ENCODE results near the gene ZNF775. TPM values are rescaled to one million over a fixed set of nuclear protein-coding genes. Genes with fewer than 3 reads are reported as not detected.

ZNF775 gene
- total RNA-seq, 1 donor from 2014 or later, result 3.3 TPM

- ATAC-seq, result no peak
- no peak for DNase-seq (ENCODE audit: missing footprints)
- intact Hi-C loops (cut with DNase I), result no loop called here
Measured at GRCh38 chr7:150365194-150365593, 13.9 kb upstream of the ZNF775 start.

- no peak for DNase-seq (ENCODE audit: missing footprints)
- no peak for ATAC-seq
- intact Hi-C loops (cut with DNase I), result no loop called here
Measured at GRCh38 chr7:150365673-150366398, 13.3 kb upstream of the ZNF775 start.

- ATAC-seq (no peak), DNase-seq (ENCODE audit: missing footprints) (no peak)
- intact Hi-C loops (cut with DNase I), result loop anchor here (2.0 kb wide), 2 partner anchors 37 to 45 kb away; partner anchors contain the start of genes ACTR3C and LRRC61
Measured at GRCh38 chr7:150367677-150368095, 11.4 kb upstream of the ZNF775 start.

- ATAC-seq, result peak; percentile 90
- intact Hi-C loops (cut with DNase I), result loop anchor here (2.0 kb wide), 2 partner anchors 37 to 45 kb away; partner anchors contain the start of genes ACTR3C and LRRC61
- peak; percentile 96 for DNase-seq (ENCODE audit: missing footprints)
Measured at GRCh38 chr7:150368096-150368883, 10.8 kb upstream of the ZNF775 start, which contains the start of gene REPIN1. REPIN1 (plus strand) TSS chr7:150368822; CDS start chr7:150369712, 890 bp downstream.

- DNase-seq (ENCODE audit: missing footprints) (peak; percentile 88), ATAC-seq (peak; percentile 61)
- intact Hi-C loops (cut with DNase I), result loop anchor here (1.0 to 2.0 kb wide), 3 partner anchors 10 to 46 kb away; partner anchors contain the start of genes ACTR3C, LRRC61 and ZNF775
Measured at GRCh38 chr7:150368884-150369747, 10.0 kb upstream of the ZNF775 start.

GRCh38 chr7:150369748-150370501 is 9.2 kb upstream of the ZNF775 start:
- DNase-seq (ENCODE audit: missing footprints), result no peak
- ATAC-seq, result no peak
- intact Hi-C loops (cut with DNase I), result loop anchor here (1.0 to 2.0 kb wide), 3 partner anchors 9 to 47 kb away; partner anchors contain the start of genes ACTR3C, LRRC61 and ZNF775

- intact Hi-C loops (cut with DNase I), result no loop called here
- no peak for DNase-seq (ENCODE audit: missing footprints)
- no peak for ATAC-seq
Measured at GRCh38 chr7:150370612-150371071, 8.5 kb upstream of the ZNF775 start.

- DNase-seq (ENCODE audit: missing footprints) (no peak), ATAC-seq (no peak)
- intact Hi-C loops (cut with DNase I), result no loop called here
Measured at GRCh38 chr7:150371131-150371995, 7.8 kb upstream of the ZNF775 start.

- DNase-seq (ENCODE audit: missing footprints), result no peak
- no peak for ATAC-seq
Measured at GRCh38 chr7:150371996-150372270, 7.2 kb upstream of the ZNF775 start.

GRCh38 chr7:150372271-150373048 is 6.7 kb upstream of the ZNF775 start:
- ATAC-seq (no peak), DNase-seq (ENCODE audit: missing footprints) (no peak)
- intact Hi-C loops (cut with DNase I), result no loop called here

More at GRCh38 chr7:150371996-150372270, 7.2 kb upstream of the ZNF775 start:
- intact Hi-C loops (cut with DNase I), result no loop called here

- intact Hi-C loops (cut with DNase I), result no loop called here
- ATAC-seq (no peak), DNase-seq (ENCODE audit: missing footprints) (no peak)
Measured at GRCh38 chr7:150373049-150373801, 5.9 kb upstream of the ZNF775 start.

GRCh38 chr7:150374026-150374425 is 5.1 kb upstream of the ZNF775 start:
- ATAC-seq (no peak), DNase-seq (ENCODE audit: missing footprints) (no peak)
- intact Hi-C loops (cut with DNase I), result no loop called here

GRCh38 chr7:150374472-150374871 is 4.7 kb upstream of the ZNF775 start:
- DNase-seq (ENCODE audit: missing footprints) (no peak), ATAC-seq (no peak)
- intact Hi-C loops (cut with DNase I), result no loop called here

- DNase-seq (ENCODE audit: missing footprints), result no peak
- ATAC-seq, result no peak
- intact Hi-C loops (cut with DNase I), result no loop called here
Measured at GRCh38 chr7:150375662-150376521, 3.2 kb upstream of the ZNF775 start.

- ATAC-seq (no peak), DNase-seq (ENCODE audit: missing footprints) (no peak)
- intact Hi-C loops (cut with DNase I), result no loop called here
Measured at GRCh38 chr7:150376560-150376959, 2.6 kb upstream of the ZNF775 start.
